ENCODE results near the gene ANKRD11.
"Not testable (repeated sequence)": the region's sequence is repeated elsewhere in the genome, so short reads cannot be mapped to it uniquely, and the experiment has no call there.

Gene ANKRD11

DNA sequence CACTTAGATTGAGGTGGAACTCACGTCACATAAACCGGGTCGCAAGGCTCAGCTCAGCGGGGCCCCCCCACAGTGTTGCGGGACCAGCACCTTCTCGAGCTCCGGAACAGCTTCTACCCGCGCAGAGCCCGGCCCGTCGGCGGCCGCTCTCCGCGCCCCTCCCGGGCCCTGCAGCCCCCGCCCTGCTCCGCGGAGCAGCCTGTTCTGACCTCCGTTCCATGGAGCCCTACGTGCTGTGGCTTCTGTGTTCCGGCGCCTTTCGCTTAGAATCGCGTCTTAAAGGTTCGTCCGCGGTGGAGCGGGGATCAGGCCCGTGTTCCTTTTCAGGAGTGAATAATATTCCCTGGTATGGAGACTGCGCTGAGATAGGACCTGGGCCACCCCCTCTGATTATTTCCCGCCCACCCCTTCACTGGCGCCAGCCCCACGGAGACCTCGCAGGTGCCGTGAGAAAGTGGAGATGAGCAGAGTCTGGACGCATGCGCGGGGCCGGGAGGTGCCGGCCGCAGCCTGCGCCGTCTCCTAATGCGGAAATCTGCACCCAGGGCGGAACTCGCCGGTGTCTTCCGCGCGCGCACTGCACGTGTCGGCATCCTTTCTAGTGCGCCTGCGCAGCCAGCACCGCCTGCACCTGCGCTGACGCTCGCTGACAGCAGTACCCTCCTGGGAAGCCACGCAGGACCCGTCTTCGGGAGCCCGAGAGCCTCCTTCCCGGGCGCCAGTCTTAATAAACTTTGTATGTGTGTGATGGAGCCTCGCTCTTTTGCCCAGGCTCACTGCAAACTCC, 242.0 kb downstream of the ANKRD11 start:
- no peak for DNase-seq

DNA sequence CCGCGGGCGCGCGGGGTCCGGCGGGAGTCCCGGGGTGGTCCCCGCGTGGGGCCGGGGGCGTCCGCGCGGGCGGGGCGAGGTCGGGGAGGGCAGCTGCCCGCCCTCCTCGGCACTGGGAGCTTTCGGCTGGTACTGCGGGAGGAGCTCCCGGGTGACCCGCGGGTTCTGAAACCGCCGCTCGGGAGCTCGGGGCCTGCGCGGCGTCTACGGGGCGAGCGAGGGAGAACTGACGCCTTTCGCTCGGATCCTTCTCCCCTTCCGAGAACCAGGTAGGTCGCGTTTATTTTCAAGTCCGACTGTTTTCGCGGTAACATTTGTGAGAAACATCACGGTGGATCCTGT, 242.7 kb downstream of the ANKRD11 start:
- not testable (repeated sequence) for DNase-seq

DNA sequence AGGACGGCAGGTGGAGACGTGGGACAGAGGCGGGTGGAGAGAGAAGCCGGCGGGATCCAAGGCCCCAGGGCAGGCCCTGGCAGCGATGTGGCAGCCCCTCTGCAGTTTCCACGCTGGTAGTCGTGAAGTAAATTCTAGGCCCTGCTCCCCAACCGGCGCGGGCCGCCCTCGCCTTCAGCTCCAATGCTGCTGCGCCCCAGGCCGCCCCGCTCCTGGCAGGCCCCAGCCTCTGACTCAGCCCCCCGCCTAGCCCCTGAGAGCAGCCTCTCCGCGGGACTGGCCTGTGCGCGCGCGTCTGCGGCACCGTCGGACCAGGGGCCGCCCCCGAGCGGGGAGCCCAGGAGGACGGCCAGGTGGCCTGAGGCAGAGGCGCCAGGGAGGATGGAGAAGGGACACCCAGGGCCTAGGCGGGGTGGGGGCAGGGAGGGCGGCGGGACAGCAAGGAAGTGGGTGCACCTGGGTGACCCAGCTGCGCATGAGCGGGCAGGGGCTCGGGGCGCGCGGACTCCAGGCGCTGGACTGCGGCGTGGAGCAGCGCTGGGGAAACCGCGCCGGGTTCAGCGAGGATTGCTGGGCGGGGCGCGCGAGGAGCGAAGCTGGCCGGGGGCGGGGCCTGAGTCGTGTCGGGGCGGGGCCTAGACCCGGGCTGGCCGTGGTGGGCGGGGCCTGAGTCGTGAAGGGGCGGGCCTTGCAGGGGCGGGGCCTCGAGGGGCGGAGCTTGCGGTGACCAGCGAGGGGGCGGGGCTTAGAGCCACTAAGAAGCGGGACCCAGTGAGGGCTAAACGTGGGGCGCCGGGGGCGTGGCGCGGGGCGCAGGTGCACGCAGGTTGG, 243.2 kb downstream of the ANKRD11 start:
- peak; percentile 99 to 100 for DNase-seq

DNA sequence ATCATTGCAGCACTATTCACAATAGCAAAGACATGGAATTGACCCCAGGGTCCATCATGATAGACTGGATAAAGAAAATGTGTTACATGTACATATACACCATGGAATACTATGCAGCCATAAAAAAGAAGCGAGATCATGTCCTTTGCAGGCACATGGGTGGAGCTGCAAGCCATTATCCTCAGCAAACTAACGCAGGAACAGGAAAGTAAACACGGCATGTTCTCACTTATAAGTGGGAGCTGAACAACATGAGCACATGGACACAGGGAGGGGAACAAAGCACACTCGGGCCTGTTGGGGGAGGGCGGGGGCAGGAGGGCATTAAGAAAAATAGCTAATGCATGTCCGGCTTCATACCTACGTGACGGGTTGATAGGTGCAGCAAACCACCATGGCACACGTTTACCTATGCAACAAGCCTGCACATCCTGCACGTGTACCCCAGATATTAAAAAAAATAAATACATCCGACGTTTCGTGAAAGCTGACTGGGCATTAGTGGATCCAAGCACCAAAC, 243.9 kb downstream of the ANKRD11 start:
- DNase-seq = no peak

DNA sequence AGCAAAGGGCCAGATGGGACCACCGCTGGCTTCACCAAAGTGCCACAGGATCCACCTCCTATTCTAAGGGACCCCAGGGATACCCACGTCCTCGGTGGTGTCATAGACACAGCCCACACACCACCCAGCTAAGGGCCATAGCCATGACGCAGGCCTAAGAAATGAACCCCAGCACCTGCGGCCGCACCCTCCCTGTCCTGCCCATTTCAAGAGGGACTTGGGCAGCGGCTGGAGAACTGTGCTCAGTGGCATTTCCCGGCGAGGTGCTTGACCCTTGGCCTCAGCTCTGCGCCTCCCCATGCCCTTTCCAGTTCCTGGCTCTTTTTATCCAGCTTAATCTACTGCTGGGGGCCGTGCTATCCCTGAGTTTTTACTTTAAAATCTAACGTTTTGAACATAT, 245.6 kb downstream of the ANKRD11 start:
- DNase-seq = no peak

DNA sequence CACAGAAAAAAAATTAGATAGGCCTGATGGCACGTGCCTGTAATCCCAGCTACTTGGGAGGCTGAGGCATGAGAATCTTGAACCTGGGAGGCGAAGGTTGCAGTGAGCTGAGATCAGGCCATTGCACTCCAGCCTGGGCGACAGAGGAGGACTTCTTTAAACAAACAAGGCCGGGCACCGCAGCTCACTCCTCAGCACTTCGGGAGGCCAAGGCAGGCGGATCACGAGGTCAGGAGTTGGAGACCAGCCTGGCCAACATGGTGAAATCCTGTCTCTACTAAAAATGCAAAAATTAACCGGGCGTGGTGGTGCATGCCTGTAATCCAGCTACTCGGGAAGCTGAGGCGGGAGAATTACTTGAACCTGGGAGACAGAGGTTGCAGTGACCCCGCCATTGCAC, 246.1 kb downstream of the ANKRD11 start:
- DNase-seq = not testable (repeated sequence)

DNA sequence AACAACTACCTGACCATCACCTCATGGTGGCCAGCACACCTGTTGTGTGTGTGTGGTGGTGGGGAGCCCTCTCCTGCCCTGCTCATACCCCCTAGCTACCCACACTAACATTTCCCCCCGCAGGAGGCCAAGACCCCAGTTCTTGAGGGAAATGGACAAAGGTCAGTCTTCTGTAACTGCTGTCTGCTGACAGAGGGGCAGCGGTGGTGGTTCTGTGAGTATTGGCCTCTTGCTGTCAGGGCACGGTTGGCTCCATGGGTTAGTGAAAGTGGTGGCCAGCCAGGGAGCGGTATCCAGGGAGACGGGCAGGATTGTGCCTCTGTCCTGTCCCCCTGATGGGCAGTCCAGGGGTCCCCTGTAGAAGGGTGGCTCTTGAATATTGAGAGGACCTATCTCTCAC, 246.7 kb downstream of the ANKRD11 start:
- DNase-seq = no peak

DNA sequence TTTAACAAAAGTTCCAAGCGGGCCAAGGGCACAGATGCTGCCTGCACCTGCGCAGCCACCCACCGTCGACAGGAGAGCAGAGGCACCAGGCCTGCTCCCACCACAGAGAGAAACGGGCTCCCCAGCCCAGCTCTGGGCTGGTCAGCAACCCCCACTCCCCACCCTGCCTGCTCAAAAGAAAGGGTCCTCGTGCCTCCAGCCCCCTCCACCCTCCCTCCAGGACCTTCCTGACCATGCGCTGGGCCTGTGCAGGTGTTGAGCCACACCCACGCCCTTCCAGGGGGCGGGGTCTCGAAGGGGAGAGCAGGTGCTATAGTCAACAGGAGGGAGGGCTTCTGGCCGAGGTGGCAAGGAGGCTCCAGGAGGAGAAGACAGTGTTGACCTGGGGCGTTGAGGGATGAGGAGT, 247.6 kb downstream of the ANKRD11 start:
- DNase-seq = no peak

DNA sequence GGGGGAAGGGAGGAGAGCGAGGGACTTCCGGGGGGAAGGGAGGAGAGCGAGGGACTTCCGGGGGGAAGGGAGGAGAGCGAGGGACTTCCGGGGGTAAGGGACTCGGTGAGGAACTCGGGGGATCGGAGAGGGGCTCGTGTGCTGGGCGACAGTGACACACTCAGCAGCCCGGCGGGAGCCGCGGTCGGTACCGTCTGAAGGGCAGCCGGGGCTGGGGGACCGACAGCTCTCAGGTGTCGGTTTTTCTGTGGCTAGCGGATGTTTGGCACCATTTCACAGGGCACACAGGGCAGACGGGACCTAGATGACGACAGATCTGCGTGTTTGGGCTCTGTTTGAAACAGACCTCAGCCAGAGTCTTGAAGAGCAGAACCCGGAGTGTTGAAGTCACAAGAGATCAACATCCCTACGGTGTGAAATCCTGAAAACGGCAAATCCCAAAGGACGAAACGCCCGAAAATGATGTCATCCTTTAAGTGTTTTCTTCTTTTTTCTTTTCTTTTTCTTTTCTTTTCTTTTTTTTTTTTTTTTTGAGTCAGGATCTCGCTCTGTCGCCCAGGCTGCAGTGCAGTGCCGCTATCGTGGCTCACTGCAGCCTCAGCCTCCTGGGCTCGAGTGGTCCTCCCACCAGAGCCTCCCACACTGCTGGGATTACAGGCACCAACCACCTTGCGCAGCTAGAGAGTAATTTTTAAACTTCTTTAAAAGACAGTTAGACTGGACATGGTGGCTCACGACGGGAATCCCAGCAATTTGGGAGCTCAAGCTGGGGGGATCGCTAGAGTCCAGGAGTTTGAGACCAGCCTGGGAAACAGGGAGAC, 249.0 kb downstream of the ANKRD11 start:
- peak; percentile 51 to 57 for DNase-seq

DNA sequence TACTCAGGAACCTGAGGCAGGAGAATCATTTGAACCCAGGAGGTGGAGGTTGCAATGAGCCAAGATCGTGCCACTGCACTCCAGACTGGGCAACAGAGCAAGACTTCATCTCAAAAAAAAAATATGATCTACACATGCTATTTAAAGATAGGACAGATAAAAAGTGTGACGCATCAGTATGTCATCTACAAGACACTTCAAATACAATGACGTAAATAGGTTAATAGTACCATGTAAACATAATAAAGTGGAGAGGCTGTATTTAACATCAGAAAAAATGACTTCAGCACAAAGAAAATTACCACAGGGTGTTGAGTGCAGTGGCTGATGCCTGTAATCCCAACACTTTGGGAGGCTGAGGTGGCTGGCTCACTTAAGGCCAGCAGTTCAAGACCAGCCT, 252.6 kb downstream of the ANKRD11 start:
- DNase-seq = no peak

DNA sequence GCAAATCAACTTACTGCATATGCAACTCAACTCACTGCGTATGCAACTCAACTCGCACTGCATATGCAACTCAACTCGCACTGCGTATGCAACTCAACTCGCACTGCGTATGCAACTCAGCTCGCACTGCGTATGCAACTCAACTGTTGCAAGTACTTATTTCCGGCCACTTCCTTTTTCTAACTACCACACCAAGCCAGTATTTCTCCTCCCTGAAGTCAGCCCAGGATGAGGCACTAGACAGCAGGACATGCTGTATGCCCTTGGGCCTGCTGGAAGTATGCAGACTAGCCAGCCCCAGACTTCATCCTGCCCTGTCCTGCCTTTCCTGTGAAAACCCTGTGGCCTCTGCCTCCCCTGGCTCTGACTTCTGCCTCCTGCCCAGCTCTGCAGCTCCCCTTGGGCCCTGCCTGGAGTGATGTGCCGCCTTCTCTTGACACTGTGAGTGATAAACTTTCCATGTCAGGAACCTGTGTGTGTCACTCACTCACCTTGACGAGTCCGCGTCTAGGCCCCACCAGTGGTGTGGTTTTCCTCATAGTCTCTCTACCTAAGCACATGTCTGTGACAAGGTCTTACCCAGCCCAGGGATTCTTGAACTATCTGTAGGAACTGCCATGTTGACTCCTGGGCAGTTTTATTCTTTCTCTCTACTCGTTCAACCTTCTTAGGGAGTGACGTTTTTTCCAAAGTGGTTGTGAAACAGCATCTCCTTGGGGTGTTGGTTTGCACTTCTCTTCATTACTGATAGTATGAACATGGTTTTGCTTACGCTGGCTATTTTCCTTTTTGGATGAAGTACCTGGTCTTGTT, 256.5 kb downstream of the ANKRD11 start:
- no peak for DNase-seq

DNA sequence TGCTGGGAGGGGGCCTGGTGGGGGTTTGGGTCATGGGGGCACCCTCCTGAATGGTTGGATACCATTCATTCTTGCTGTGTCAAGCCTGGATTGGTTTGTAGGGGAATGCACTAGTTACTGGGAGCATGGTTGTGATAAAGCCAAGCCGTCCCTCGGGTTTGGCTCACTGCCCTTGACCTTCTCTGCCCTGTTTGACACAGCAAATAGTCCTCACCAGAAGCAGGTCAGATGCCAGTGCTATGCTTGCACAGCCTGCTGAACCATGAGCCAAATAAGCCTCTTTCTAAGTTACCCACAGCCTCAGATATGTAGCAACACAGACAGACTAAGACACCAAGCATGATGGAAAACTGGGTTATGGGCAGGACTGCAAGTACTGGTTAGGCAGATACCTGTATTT, 258.3 kb downstream of the ANKRD11 start:
- DNase-seq = no peak

DNA sequence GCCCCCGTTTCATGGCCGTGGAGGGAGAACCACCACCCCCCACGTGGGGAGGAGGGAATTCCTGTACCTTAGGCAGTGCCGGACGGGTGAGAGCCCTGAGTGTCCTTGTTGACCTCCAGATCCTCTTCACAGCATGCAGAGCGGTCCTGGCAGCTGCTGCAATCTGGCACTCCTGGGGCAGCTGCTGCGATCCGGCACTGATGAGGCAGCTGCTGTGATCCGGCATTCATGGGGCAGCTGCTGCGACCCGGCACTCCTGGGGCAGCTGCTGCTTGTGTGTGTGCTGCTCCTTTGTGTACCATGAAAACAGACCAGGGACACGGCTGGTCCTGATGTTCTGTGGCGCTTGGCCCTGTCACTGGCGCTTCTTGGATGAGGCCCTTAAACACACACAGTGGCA, 260.1 kb downstream of the ANKRD11 start:
- DNase-seq = no peak

DNA sequence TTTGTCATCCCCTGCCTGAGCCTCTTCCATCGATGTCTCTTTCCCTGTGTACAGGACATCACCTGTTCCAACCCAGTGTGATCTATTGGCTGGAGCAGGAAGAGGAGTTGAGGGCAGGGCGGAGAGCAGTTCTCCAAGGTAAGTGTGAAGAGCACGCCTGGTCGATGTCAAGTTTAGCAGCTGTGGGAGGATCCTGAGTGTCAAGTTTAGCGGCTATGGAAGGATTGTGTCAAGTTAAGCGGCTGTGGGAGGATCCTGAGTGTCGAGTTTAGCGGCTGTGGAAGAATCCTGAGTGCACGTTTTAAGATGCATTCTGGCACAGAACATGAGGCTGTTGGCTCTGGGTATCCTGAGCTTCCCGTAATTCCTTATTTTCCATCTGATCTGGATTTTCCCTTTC, 265.7 kb downstream of the ANKRD11 start:
- no peak for DNase-seq

DNA sequence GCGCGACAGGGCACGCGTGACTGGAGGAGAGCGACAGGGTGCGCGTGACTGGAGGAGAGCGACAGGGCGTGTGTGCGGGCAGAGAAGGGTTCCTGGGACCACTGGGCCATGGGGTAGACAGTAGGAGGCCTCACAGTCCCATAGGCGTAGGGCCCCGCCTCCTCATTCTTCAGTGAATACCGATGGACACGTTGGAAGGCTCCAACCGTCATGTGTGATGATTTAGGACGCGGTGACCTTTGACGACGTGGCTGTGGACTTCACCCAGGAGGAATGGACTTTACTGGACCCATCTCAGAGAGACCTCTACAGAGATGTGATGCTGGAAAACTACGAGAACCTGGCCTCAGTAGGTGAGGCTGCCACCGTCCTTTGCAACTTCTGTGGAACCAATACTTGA, 267.4 kb downstream of the ANKRD11 start:
- no peak for DNase-seq

DNA sequence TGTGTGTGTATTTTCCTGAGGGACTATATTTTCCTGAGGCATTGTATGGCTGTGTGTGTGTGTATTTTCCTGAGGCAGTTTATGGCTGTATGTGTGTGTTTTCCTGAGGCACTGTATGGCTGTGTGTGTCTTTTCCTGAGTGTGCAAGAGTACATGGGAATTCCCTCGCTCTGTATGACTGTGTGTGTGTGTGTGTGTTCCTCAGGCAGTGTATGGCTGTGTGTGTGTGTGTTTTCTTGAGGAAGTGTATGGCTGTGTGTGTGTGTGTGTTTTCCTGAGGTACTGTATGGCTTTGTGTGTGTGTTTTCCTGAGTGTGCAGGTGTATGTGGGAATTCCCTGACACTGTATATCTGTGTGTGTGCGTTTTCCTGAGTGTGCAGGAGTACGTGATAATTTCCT, 268.8 kb downstream of the ANKRD11 start:
- no peak for DNase-seq

DNA sequence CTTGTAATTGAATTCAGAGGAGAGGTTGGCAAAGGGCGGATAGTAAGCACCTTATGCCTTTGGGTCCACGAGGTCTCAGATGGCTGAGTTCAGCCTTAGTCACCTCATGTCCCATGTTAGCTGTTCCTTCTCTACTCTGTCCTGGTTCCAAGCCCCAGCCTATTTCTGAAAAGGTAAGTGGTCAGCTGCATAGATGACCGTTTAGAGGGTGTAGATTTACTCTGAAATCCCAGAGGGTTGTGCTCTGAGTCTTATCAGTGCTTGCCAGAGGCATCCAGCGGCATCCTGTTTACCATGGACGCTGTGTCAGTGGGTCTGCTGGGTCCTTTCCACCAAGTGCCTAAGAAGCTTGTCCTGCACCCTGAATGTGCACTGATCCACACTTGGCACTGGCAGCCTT, 271.0 kb downstream of the ANKRD11 start:
- DNase-seq = no peak

All from stimulated activated CD4-positive, alpha-beta T cell treated with anti-CD3 and anti-CD28 coated beads, Interleukin-2, amount 100 ng/mL, for 48 hours (primary cell).